Osteocyte (in vitro differentiated cells): Measurements from ENCODE around the gene HS1BP3. TPM values are rescaled to one million over a fixed set of nuclear protein-coding genes. Genes with fewer than 3 reads are reported as not detected.

ENCODE experiments used
- DNase-seq: peaks from one replicate; pipeline ENCODE4 v3.0.0; 2021; ENCODE audit warnings: mixed read lengths; ENCODE audit not compliant: unreplicated experiment; ENCODE audit errors: extremely low spot score
- H3K27ac Mint-ChIP-seq: one replicate; pipeline ENCODE4 v1.8.0; 2021; ENCODE audit warnings: mild to moderate bottlenecking, mixed read lengths; ENCODE audit not compliant: unreplicated experiment
- H3K27me3 Mint-ChIP-seq: one replicate; pipeline ENCODE4 v1.8.0; 2021; ENCODE audit warnings: mixed read lengths; ENCODE audit not compliant: unreplicated experiment
- H3K36me3 Mint-ChIP-seq: one replicate; pipeline ENCODE4 v1.8.0; 2021; ENCODE audit warnings: mixed read lengths; ENCODE audit not compliant: unreplicated experiment
- H3K4me1 Mint-ChIP-seq: one replicate; pipeline ENCODE4 v1.8.0; 2021; ENCODE audit warnings: mixed read lengths; ENCODE audit not compliant: unreplicated experiment
- H3K4me3 Mint-ChIP-seq: one replicate; pipeline ENCODE4 v1.8.0; 2021; ENCODE audit warnings: mild to moderate bottlenecking, moderate library complexity, mixed read lengths; ENCODE audit not compliant: unreplicated experiment
- H3K9me3 Mint-ChIP-seq: one replicate; pipeline ENCODE4 v1.8.0; 2021; ENCODE audit warnings: mixed read lengths; ENCODE audit not compliant: unreplicated experiment
- CTCF ChIP-seq: fragments of 200-600 bp; sonication (generic); IDR thresholded peaks from 2 replicates; pipeline ENCODE4 v1.5.0; 2021; ENCODE audit warnings: antibody characterized with exemption, mild to moderate bottlenecking, moderate library complexity
- total RNA-seq: library from RNA; stranded (reverse); gene quantifications from 2 replicates; pipeline ENCODE4 v1.2.1, GENCODE V29; 2021

HS1BP3 gene
- total RNA-seq, 1 donor from 2014 or later, result 40.5 TPM

GRCh38 chr2:20677301-20678085, 26.6 kb upstream of the HS1BP3 start:
- Mint-ChIP-seq H3K4me1 (peaks cover 24% of the 10 kb centered on the region), H3K36me3 (peaks cover 15% of the 10 kb centered on the region), H3K27ac (no peak overlapping the region), H3K27me3 (no peaks in the 10 kb centered on the region), H3K4me3 (no peak overlapping the region), H3K9me3 (no peaks in the 10 kb centered on the region)
- TF ChIP-seq CTCF, result no peak
- no peak for DNase-seq

GRCh38 chr2:20676353-20677215, 25.7 kb upstream of the HS1BP3 start:
- H3K27me3 Mint-ChIP-seq, result no peaks in the 10 kb centered on the region
- H3K27ac Mint-ChIP-seq, result no peak overlapping the region

GRCh38 chr2:20675701-20676352, 24.9 kb upstream of the HS1BP3 start:
- DNase-seq, result no peak
- H3K27me3 Mint-ChIP-seq, result no peaks in the 10 kb centered on the region
- no peaks in the 10 kb centered on the region for H3K9me3 Mint-ChIP-seq
- H3K27ac Mint-ChIP-seq, result no peak overlapping the region
- H3K4me3 Mint-ChIP-seq, result no peak overlapping the region
- H3K4me1 Mint-ChIP-seq, result peaks cover 20% of the 10 kb centered on the region
- peaks cover 6% of the 10 kb centered on the region for H3K36me3 Mint-ChIP-seq
- no peak for TF ChIP-seq CTCF

More at GRCh38 chr2:20676353-20677215, 25.7 kb upstream of the HS1BP3 start:
- no peaks in the 10 kb centered on the region for H3K9me3 Mint-ChIP-seq
- TF ChIP-seq CTCF, result no peak
- DNase-seq, result no peak
- H3K4me1 Mint-ChIP-seq, result peaks cover 20% of the 10 kb centered on the region
- peaks cover 10% of the 10 kb centered on the region for H3K36me3 Mint-ChIP-seq
- no peak overlapping the region for H3K4me3 Mint-ChIP-seq

- peaks cover 6% of the 10 kb centered on the region for H3K36me3 Mint-ChIP-seq
- H3K27ac Mint-ChIP-seq, result peak overlapping the region; percentile 73
- TF ChIP-seq CTCF, result no peak
- H3K27me3 Mint-ChIP-seq, result no peaks in the 10 kb centered on the region
- no peaks in the 10 kb centered on the region for H3K9me3 Mint-ChIP-seq
- H3K4me3 Mint-ChIP-seq, result no peak overlapping the region
- no peak for DNase-seq
- peaks cover 20% of the 10 kb centered on the region for H3K4me1 Mint-ChIP-seq
These were observed 24.2 kb upstream of the HS1BP3 start for GRCh38 chr2:20674974-20675679.
